Measurements from ENCODE around the gene RPL27A.

- TF ChIP-seq, protein P1, sequence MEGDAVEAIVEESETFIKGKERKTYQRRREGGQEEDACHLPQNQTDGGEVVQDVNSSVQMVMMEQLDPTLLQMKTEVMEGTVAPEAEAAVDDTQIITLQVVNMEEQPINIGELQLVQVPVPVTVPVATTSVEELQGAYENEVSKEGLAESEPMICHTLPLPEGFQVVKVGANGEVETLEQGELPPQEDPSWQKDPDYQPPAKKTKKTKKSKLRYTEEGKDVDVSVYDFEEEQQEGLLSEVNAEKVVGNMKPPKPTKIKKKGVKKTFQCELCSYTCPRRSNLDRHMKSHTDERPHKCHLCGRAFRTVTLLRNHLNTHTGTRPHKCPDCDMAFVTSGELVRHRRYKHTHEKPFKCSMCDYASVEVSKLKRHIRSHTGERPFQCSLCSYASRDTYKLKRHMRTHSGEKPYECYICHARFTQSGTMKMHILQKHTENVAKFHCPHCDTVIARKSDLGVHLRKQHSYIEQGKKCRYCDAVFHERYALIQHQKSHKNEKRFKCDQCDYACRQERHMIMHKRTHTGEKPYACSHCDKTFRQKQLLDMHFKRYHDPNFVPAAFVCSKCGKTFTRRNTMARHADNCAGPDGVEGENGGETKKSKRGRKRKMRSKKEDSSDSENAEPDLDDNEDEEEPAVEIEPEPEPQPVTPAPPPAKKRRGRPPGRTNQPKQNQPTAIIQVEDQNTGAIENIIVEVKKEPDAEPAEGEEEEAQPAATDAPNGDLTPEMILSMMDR (IDR thresholded peaks at IDR 0.05), result no peak
- no peak for TF ChIP-seq POLR2A (IDR thresholded peaks at IDR 0.05)
These were observed 49.2 kb downstream of the RPL27A start for GRCh38 chr11:8731647-8732323.
